Adrenal gland (tissue), 5 donors: ENCODE data around the gene KLB.

ENCODE experiments used
- POLR2A ChIP-seq, 2 donors: fragments of 450-650 bp; IDR thresholded peaks; one replicate each; pipeline ENCODE4 v1.6.1; 2017; ENCODE audit warnings: antibody characterized with exemption in 2 of 2, mild to moderate bottlenecking in 2 of 2, moderate library complexity in 1 of 2
- TF ChIP-seq, protein P1 (sequence below), 6 experiments: fragments of 450-650 bp in 4 of 6; fragments of 200-600 bp in 2 of 6; sonication (generic) in 1 of 6; IDR thresholded peaks; 1 replicate in 5 of 6; 2 replicates in 1 of 6; pipeline versions ENCODE4 v1.5.1 to v1.8.0; 2016 to 2021; ENCODE audit warnings: antibody characterized with exemption in 6 of 6, mild to moderate bottlenecking in 2 of 6, moderate library complexity in 1 of 6
- donor health status: DM: no; HTN: no; CAD: no.

DNA sequence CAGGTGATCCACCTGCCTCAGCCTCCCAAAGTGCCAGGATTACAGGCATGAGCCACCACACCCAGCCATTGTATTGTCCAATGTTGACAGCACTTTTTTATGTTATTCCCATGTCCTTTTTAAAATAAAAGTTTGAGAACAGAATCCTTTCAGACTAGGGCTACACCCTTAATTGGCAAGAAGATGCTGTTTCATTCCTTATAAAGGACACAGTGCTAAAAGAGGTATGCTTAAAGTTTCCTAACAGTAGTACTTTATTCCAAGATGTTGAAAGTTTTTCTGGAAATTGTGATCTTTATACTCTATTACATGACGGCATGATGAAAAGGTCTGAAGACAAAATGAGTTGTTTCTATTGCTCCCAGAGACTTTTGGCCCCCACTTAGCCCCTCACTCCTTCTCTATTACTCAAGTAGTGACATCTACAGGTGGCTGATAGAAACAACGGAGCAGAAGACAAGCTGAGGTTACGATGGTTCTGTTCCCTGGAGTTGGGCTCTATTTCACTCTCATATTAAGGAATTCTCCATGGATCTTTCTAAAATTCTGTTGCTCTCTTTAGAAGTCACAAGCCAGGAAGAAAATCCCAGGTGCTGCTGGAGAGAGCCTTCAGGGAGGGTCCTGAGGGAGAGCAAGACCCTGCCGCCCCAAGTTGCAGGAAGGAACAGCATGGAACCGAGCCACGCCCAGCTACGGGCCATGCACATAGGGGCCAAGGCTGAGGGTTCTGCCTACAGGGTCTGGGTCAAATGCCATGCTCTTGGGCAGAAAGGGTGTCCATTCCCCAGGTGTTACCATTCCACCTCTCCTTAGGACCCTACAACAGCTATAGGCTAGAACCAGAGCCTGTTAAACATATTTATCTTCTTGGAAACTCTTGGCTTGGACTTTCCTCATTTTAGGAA is 29.2 kb downstream of the KLB start:
- no peak for TF ChIP-seq POLR2A (IDR thresholded peaks at IDR 0.05)
- TF ChIP-seq, protein P1, sequence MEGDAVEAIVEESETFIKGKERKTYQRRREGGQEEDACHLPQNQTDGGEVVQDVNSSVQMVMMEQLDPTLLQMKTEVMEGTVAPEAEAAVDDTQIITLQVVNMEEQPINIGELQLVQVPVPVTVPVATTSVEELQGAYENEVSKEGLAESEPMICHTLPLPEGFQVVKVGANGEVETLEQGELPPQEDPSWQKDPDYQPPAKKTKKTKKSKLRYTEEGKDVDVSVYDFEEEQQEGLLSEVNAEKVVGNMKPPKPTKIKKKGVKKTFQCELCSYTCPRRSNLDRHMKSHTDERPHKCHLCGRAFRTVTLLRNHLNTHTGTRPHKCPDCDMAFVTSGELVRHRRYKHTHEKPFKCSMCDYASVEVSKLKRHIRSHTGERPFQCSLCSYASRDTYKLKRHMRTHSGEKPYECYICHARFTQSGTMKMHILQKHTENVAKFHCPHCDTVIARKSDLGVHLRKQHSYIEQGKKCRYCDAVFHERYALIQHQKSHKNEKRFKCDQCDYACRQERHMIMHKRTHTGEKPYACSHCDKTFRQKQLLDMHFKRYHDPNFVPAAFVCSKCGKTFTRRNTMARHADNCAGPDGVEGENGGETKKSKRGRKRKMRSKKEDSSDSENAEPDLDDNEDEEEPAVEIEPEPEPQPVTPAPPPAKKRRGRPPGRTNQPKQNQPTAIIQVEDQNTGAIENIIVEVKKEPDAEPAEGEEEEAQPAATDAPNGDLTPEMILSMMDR (IDR thresholded peaks at IDR 0.05) = no peak
